Activated T-helper 1 cell treated with anti-CD3 and anti-CD28 coated beads, Interleukin-2, amount 50 U/mL, for 16 hours (primary cell): ENCODE measurements around the gene DCAF5.
A peak's percentile ranks its signal among the peaks of the same experiment; 100 is the strongest.

Experiments used
- DNase-seq, 2 donors: peaks; one replicate each; pipeline ENCODE4 v3.0.0-alpha.2; 2020; ENCODE audit warnings: low read depth in 1 of 2, low spot score in 1 of 2

Gene DCAF5

GRCh38 chr14:69149461-69150244, 3.3 kb downstream of the DCAF5 start:
- no peak for DNase-seq

GRCh38 chr14:69142101-69142500, 10.8 kb downstream of the DCAF5 start:
- no peak for DNase-seq

GRCh38 chr14:69141550-69141949, 11.4 kb downstream of the DCAF5 start:
- DNase-seq, result no peak

- no peak for DNase-seq
Measured at GRCh38 chr14:69139743-69140142, 13.2 kb downstream of the DCAF5 start.

GRCh38 chr14:69137843-69138535, 14.9 kb downstream of the DCAF5 start:
- no peak for DNase-seq

GRCh38 chr14:69137416-69137815, 15.5 kb downstream of the DCAF5 start:
- DNase-seq, result no peak

- DNase-seq, result no peak
Measured at GRCh38 chr14:69135133-69135532, 17.8 kb downstream of the DCAF5 start.

GRCh38 chr14:69133206-69134125, 19.5 kb downstream of the DCAF5 start:
- no peak for DNase-seq

GRCh38 chr14:69132513-69133181, 20.3 kb downstream of the DCAF5 start:
- DNase-seq, result no peak

- no peak for DNase-seq
Measured at GRCh38 chr14:69131176-69131575, 21.7 kb downstream of the DCAF5 start.

- peak; percentile 45 to 57 for DNase-seq
Measured at GRCh38 chr14:69129264-69129880, 23.5 kb downstream of the DCAF5 start.

- no peak for DNase-seq
Measured at GRCh38 chr14:69118305-69118704, 34.6 kb downstream of the DCAF5 start.

- no peak for DNase-seq
Measured at GRCh38 chr14:69117020-69117767, 35.7 kb downstream of the DCAF5 start.

GRCh38 chr14:69115407-69116185, 37.3 kb downstream of the DCAF5 start:
- no peak for DNase-seq

- no peak for DNase-seq
Measured at GRCh38 chr14:69114763-69115162, 38.2 kb downstream of the DCAF5 start.

- DNase-seq, result no peak
Measured at GRCh38 chr14:69108358-69108757, 44.6 kb downstream of the DCAF5 start.

GRCh38 chr14:69107407-69108003, 45.4 kb downstream of the DCAF5 start:
- no peak for DNase-seq

- no peak for DNase-seq
Measured at GRCh38 chr14:69106451-69106850, 46.5 kb downstream of the DCAF5 start.

- DNase-seq, result no peak
Measured at GRCh38 chr14:69105326-69105725, 47.6 kb downstream of the DCAF5 start.
